ENCODE measurements around the gene NKX2-4. TPM values are rescaled to one million over a fixed set of nuclear protein-coding genes. Genes with fewer than 3 reads are reported as not detected.

NKX2-4 gene
- total RNA-seq, 1 experiment from 2014 or later = 0.15 TPM

DNA sequence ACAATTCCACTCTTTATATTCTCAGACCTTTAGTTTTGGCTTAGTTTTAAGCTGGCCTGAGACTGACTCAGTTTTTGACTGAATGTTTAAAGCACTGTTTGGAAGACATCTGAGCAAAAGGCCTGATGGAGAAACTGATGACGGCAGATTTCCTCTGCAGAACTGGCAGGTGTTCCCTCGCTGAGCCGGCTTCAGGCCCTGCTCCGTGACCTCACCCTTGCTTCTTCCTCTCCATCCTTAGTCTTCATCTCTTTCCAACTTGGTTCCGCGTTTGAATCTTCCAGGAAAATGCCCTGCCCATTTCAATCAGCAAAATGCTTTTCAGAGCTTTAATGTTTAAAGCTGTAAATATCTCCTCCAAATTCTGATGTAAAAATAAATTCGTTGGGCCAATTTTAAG lies 6.6 kb downstream of the NKX2-4 start:
- Histone ChIP-seq H2BK5ac (ENCODE audit: insufficient read length, low read length) (no peak overlapping the region), H4K91ac (ENCODE audit: insufficient read length, low read depth, low read length) (no peak overlapping the region), H2AK5ac (ENCODE audit: insufficient read length, low read length) (no peak overlapping the region), H3K56ac (ENCODE audit: insufficient read length, low read depth, low read length) (no peak overlapping the region), H3K79me2 (ENCODE audit: insufficient read depth, low read length) (no peaks in the 10 kb centered on the region; the same call in 1 of the 2 replicates), H3K14ac (ENCODE audit: insufficient read depth, low read length) (no peak overlapping the region), H3K27me3 (ENCODE audit: insufficient read depth, low read length) (peaks cover 28% of the 10 kb centered on the region), H3K4me1 (ENCODE audit: insufficient read depth, low read length) (peaks cover 2% of the 10 kb centered on the region; the same call in 1 of the 2 replicates), H3K9me3 (ENCODE audit: control insufficient read depth, low read depth, low read length) (no peaks in the 10 kb centered on the region), H2AFZ (ENCODE audit: low read length) (no peak overlapping the region), H4K20me1 (ENCODE audit: control insufficient read depth, insufficient read depth, insufficient read length) (no peaks in the 10 kb centered on the region), H2BK12ac (ENCODE audit: insufficient read length, low read depth, low read length) (no peak overlapping the region), H3K23ac (ENCODE audit: insufficient read length, low read depth, low read length) (no peak overlapping the region), H3K9ac (ENCODE audit: extremely low read depth, insufficient read length, low read length) (no peak overlapping the region), H3K18ac (ENCODE audit: insufficient read length, low read depth, low read length) (no peak overlapping the region), H3K4ac (ENCODE audit: low read depth, low read length) (no peak overlapping the region), H3K4me2 (ENCODE audit: insufficient read depth, insufficient read length, low read length) (peak overlapping the region; percentile 87), H4K8ac (replicated peaks; ENCODE audit: insufficient read length, low read depth, low read length) (no peak overlapping the region), H3K79me1 (ENCODE audit: insufficient read depth, low read depth, low read length, poor library complexity, severe bottlenecking) (no peaks in the 10 kb centered on the region), H2BK120ac (ENCODE audit: low read depth, low read length, poor library complexity, severe bottlenecking) (no peak overlapping the region), H3K23me2 (ENCODE audit: insufficient read length, low read depth, low read length, poor library complexity, severe bottlenecking) (no peaks in the 10 kb centered on the region), H2BK20ac (ENCODE audit: low read depth, low read length, poor library complexity, severe bottlenecking) (no peak overlapping the region), H3K27ac (ENCODE audit: insufficient read length, low read depth, low read length) (no peak overlapping the region), H4K5ac (ENCODE audit: insufficient read length, low read depth, low read length) (no peak overlapping the region), H2BK15ac (ENCODE audit: low read depth, low read length) (no peak overlapping the region), H3T11ph (ENCODE audit: low read length) (no peak overlapping the region)
- H3K36me3 Mint-ChIP-seq (ENCODE audit: insufficient read depth in 1 of 3, low read depth in 3 of 3) = peaks cover 0 to 26% (median 18%) of the 10 kb centered on the region in 3 experiments; a peak in 6 of 7 replicates
- no CpG with 5 or more reads among the region's 7 CpGs for WGBS (ENCODE audit: extremely low coverage, insufficient read length, low lambda C conversion rate)
- DNase-seq = no peak
- peak overlapping the region in 1 of 2 experiments; percentile 80; a peak in 2 of 5 replicates for H3K4me3 Mint-ChIP-seq
- peaks cover 14 to 21% of the 10 kb centered on the region in 2 experiments for H3K4me1 Mint-ChIP-seq
- H3K27ac Mint-ChIP-seq = peak overlapping the region in 1 of 3 experiments; percentile 40; a peak in 2 of 7 replicates
- peaks cover 56% of the 10 kb centered on the region for H3K27me3 Mint-ChIP-seq (ENCODE audit: low read depth)
- H3K9me3 Mint-ChIP-seq = peaks cover 0 to 4% of the 10 kb centered on the region in 2 experiments; a peak in 1 of 5 replicates
- TF ChIP-seq, protein P1, sequence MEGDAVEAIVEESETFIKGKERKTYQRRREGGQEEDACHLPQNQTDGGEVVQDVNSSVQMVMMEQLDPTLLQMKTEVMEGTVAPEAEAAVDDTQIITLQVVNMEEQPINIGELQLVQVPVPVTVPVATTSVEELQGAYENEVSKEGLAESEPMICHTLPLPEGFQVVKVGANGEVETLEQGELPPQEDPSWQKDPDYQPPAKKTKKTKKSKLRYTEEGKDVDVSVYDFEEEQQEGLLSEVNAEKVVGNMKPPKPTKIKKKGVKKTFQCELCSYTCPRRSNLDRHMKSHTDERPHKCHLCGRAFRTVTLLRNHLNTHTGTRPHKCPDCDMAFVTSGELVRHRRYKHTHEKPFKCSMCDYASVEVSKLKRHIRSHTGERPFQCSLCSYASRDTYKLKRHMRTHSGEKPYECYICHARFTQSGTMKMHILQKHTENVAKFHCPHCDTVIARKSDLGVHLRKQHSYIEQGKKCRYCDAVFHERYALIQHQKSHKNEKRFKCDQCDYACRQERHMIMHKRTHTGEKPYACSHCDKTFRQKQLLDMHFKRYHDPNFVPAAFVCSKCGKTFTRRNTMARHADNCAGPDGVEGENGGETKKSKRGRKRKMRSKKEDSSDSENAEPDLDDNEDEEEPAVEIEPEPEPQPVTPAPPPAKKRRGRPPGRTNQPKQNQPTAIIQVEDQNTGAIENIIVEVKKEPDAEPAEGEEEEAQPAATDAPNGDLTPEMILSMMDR (conservative IDR thresholded peaks at IDR 0.05) = no peak

Data from H9 (cell line).